ENCODE data around the gene ENTPD8. TPM values are rescaled to one million over a fixed set of nuclear protein-coding genes. Genes with fewer than 3 reads are reported as not detected.

The ENTPD8 gene
- total and polyA plus RNA-seq, 7 donors = 0.71 to 65.3 (median 38.4) TPM; not detected in 3

DNA sequence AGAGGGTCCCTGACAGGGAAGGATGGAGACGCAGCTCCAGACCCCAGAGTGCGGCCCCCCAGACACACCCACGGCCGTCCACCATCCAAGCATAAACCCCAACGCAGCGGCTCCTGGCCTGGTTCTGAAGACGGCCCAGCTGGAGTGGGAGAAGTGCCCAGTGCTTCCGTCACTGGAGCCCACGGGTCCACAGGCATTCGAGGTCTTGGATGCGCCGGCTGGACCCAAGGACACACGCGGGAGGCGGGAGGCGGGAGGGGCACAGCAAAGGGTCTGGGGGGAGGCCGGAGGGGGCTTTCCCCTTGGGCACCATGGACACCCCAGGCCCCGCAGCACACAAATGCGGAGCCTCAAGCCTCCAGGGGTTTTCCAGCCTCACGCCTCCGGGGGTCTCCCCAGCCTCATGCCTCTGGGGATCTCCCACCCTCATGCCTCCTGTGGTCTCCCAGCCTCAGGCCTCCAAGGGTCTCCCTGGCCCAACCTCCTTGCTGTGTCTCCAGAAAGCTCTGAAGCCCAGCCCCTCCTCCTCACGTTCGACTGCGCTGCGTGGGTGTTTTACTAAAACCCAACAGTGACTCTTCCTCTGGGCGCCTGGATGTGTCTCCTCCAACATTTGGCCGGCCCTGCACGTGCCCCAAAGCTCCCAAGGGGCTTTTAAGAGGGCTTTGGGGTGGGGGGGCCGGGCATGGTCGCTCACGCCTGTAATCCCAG lies 33.4 kb downstream of the ENTPD8 start:
- peak; percentile 84 for DNase-seq
- Histone ChIP-seq H3K27ac (peak overlapping the region; percentile 24 to 52 (median 46)), H3K4me3 (peak overlapping the region; percentile 14 to 46 (median 42)), H3K9me3 (no peaks in the 10 kb centered on the region), H3K27me3 (peaks cover 0 to 5% (median 0%) of the 10 kb centered on the region in 3 donors), H3K36me3 (no peaks in the 10 kb centered on the region), H3K4me1 (peaks cover 0 to 31% (median 29%) of the 10 kb centered on the region in 4 donors)
- WGBS, 2 donors = 69 to 72% methylated on average over 31 of the region's 31 CpGs
- TF ChIP-seq POLR2A (IDR thresholded peaks at IDR 0.05) (no peak), POLR2AphosphoS5 (IDR thresholded peaks at IDR 0.05) (no peak), EP300 (IDR thresholded peaks at IDR 0.05) (no peak)
- TF ChIP-seq, protein P1, sequence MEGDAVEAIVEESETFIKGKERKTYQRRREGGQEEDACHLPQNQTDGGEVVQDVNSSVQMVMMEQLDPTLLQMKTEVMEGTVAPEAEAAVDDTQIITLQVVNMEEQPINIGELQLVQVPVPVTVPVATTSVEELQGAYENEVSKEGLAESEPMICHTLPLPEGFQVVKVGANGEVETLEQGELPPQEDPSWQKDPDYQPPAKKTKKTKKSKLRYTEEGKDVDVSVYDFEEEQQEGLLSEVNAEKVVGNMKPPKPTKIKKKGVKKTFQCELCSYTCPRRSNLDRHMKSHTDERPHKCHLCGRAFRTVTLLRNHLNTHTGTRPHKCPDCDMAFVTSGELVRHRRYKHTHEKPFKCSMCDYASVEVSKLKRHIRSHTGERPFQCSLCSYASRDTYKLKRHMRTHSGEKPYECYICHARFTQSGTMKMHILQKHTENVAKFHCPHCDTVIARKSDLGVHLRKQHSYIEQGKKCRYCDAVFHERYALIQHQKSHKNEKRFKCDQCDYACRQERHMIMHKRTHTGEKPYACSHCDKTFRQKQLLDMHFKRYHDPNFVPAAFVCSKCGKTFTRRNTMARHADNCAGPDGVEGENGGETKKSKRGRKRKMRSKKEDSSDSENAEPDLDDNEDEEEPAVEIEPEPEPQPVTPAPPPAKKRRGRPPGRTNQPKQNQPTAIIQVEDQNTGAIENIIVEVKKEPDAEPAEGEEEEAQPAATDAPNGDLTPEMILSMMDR (IDR thresholded peaks at IDR 0.05) = no peak
- intact Hi-C loops (cut with DNase I) = loop anchor here (5.0 kb wide), 1 partner anchor 110 kb away; no protein-coding TSS in a partner anchor

DNA sequence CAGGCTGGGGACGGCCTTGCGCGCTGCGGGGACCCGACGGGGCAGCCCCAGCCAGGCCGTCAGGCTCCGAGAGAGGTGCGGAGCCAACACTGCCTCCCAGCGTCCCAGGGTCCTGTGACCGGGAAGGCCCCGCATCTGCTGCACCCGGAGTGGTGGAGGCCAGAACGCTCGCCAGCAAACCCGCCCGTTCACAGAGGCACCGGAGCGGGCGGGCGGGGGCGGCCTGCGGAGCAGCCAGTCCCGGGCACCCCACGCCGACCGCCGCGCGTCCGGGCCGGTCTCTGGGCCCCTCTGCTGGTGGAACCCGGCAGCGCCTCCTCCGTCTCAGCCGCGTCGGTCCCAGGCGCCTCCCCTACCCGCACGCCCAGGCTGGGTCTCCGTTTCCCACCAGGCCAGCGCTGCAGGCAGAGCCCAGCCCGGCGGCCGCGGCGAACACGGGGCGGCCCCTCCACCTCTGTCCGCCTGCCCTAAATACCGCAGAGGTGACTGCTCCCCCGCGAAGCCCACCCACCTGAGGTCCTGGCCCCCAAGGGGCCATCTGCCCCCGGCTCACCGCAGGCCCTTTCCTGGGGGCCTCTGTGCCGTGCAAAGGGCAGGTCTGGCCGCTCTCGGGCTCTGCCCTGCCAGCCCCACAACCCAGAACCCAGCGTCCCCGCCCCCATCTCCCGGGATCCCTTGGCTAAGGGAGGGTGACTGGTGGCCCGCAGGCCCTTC lies 34.1 kb downstream of the ENTPD8 start:
- Histone ChIP-seq H3K4me3 (peak overlapping the region; percentile 21 to 46 (median 42)), H3K36me3 (no peaks in the 10 kb centered on the region), H3K9me3 (no peaks in the 10 kb centered on the region), H3K27me3 (peaks cover 0 to 5% (median 0%) of the 10 kb centered on the region in 3 donors), H3K4me1 (peaks cover 0 to 30% (median 28%) of the 10 kb centered on the region in 4 donors), H3K27ac (peak overlapping the region; percentile 24 to 52 (median 46))
- 4 to 5% methylated on average over 63 of the region's 63 CpGs for WGBS, 2 donors
- TF ChIP-seq POLR2A (IDR thresholded peaks at IDR 0.05) (no peak), POLR2AphosphoS5 (IDR thresholded peaks at IDR 0.05) (no peak), EP300 (IDR thresholded peaks at IDR 0.05) (no peak)
- TF ChIP-seq, protein P1 (IDR thresholded peaks at IDR 0.05) = peak; percentile 16 to 67 (median 44)
- no peak for DNase-seq
- intact Hi-C loops (cut with DNase I) = loop anchor here (5.0 kb wide), 1 partner anchor 110 kb away; no protein-coding TSS in a partner anchor

DNA sequence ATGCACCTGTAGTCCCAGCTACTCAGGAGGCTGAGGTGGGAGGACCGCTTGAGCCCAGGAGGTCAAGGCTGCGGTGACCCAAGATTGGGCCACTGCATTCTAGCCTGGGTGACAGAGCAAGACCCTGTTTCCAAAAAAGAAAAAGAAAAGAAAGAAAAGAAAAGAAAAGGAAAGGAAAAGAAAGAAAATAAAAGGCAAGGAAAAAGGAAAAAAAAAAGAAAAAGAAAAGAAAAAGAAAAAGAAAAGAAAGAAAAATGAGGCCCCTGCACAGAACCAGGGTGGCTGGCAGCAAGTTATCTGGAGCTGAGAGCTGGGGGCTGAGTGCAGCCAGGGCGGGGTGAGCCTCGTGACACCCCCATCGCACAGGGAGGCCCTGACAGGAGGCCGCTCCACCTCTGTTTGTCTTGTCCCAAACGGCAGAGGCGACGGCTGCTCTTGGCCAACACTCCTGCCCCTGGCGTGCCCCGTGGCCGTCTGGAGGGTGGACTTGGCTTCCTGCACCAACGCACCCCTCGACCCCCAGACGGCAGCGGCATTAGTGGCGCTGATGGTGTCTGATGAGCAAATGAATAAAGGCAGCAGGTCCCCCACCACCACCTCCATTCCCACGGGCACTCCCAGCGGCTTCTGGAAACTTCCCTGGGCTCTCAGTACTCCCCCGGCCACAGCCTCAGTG lies 34.9 kb downstream of the ENTPD8 start:
- Histone ChIP-seq H3K27ac (peak overlapping the region in 2 of 4 donors; percentile 43 to 52), H3K9me3 (no peaks in the 10 kb centered on the region), H3K27me3 (peaks cover 0 to 5% (median 0%) of the 10 kb centered on the region in 3 donors), H3K4me3 (peak overlapping the region; percentile 21 to 46 (median 42)), H3K4me1 (peaks cover 0 to 22% (median 20%) of the 10 kb centered on the region in 4 donors), H3K36me3 (no peaks in the 10 kb centered on the region)
- TF ChIP-seq POLR2AphosphoS5 (IDR thresholded peaks at IDR 0.05) (no peak), EP300 (IDR thresholded peaks at IDR 0.05) (no peak), POLR2A (IDR thresholded peaks at IDR 0.05) (no peak)
- TF ChIP-seq, protein P1 (IDR thresholded peaks at IDR 0.05) = no peak
- no peak for DNase-seq
- intact Hi-C loops (cut with DNase I) = loop anchor here (5.0 kb wide), 1 partner anchor 109 kb away; no protein-coding TSS in a partner anchor
- WGBS, 2 donors = 24 to 61% methylated on average over 20 of the region's 20 CpGs

DNA sequence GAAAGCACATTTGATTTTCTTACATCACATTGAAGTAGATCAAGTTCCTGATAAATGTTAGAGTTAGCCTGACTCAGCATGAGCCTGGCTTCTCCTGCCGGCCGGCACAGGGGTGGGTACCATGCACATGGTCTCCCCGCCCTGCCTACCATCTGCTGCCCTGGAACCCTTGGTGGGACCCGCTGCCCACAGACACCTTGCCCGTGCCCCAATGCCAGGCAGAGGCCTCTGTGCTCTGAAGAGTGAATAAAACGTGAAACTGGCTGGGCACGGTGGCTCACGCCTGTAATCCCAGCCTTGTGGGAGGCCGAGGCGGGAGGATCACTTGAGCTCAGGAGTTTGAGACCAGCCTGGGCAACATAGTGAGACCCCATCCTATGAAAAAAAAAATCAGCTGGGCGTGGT lies 35.5 kb downstream of the ENTPD8 start:
- DNase-seq = no peak
- H3K9me3 ChIP-seq = no peaks in the 10 kb centered on the region
- H3K4me3 ChIP-seq = no peak overlapping the region
- no peak for TF ChIP-seq POLR2A (IDR thresholded peaks at IDR 0.05)
- no peak for TF ChIP-seq POLR2AphosphoS5 (IDR thresholded peaks at IDR 0.05)
- TF ChIP-seq, protein P1 (IDR thresholded peaks at IDR 0.05) = no peak
- TF ChIP-seq EP300 (IDR thresholded peaks at IDR 0.05) = no peak
- H3K27ac ChIP-seq = no peak overlapping the region
- intact Hi-C loops (cut with DNase I) = loop anchor here (5.0 kb wide), 1 partner anchor 108 kb away; no protein-coding TSS in a partner anchor
- peaks cover 0 to 18% (median 16%) of the 10 kb centered on the region in 4 donors for H3K4me1 ChIP-seq
- H3K27me3 ChIP-seq = peaks cover 0 to 5% (median 0%) of the 10 kb centered on the region in 3 donors
- no peaks in the 10 kb centered on the region for H3K36me3 ChIP-seq
- 86 to 91% methylated on average over 11 of the region's 11 CpGs for WGBS, 2 donors

All from sigmoid colon (tissue), 7 donors.